ENCODE measurements around the gene TDRD12.

- no peak for TF ChIP-seq EZH2phosphoT487 (IDR thresholded peaks at IDR 0.05; ENCODE audit: unreplicated experiment)
- TF ChIP-seq, protein P1, sequence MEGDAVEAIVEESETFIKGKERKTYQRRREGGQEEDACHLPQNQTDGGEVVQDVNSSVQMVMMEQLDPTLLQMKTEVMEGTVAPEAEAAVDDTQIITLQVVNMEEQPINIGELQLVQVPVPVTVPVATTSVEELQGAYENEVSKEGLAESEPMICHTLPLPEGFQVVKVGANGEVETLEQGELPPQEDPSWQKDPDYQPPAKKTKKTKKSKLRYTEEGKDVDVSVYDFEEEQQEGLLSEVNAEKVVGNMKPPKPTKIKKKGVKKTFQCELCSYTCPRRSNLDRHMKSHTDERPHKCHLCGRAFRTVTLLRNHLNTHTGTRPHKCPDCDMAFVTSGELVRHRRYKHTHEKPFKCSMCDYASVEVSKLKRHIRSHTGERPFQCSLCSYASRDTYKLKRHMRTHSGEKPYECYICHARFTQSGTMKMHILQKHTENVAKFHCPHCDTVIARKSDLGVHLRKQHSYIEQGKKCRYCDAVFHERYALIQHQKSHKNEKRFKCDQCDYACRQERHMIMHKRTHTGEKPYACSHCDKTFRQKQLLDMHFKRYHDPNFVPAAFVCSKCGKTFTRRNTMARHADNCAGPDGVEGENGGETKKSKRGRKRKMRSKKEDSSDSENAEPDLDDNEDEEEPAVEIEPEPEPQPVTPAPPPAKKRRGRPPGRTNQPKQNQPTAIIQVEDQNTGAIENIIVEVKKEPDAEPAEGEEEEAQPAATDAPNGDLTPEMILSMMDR (conservative IDR thresholded peaks at IDR 0.05; ENCODE audit: low read depth in 2 of 2), result no peak
- TF ChIP-seq POLR2AphosphoS5 (IDR thresholded peaks at IDR 0.05; ENCODE audit: low read depth), result no peak
- no peak for TF ChIP-seq EZH2 (IDR thresholded peaks at IDR 0.05; ENCODE audit: low read depth, unreplicated experiment)
- TF ChIP-seq STAT1 (IDR thresholded peaks at IDR 0.05; ENCODE audit: unreplicated experiment), result no peak
- no peak for TF ChIP-seq CREB1 (CRISPR knock-in tag; IDR thresholded peaks at IDR 0.05; ENCODE audit: low read depth)
- TF ChIP-seq ZNF114 (CRISPR knock-in tag; IDR thresholded peaks at IDR 0.05), result no peak
- no peak for TF ChIP-seq REST (IDR thresholded peaks at IDR 0.05; ENCODE audit: unreplicated experiment)
- TF ChIP-seq JUNB (IDR thresholded peaks at IDR 0.05; ENCODE audit: unreplicated experiment), result no peak
- TF ChIP-seq ZNF462 (CRISPR knock-in tag; IDR thresholded peaks at IDR 0.05), result no peak
- TF ChIP-seq, protein P2, sequence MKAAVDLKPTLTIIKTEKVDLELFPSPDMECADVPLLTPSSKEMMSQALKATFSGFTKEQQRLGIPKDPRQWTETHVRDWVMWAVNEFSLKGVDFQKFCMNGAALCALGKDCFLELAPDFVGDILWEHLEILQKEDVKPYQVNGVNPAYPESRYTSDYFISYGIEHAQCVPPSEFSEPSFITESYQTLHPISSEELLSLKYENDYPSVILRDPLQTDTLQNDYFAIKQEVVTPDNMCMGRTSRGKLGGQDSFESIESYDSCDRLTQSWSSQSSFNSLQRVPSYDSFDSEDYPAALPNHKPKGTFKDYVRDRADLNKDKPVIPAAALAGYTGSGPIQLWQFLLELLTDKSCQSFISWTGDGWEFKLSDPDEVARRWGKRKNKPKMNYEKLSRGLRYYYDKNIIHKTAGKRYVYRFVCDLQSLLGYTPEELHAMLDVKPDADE (IDR thresholded peaks at IDR 0.05), result no peak
- TF ChIP-seq NANOG (IDR thresholded peaks at IDR 0.05; ENCODE audit: borderline replicate concordance), result no peak
- no peak for TF ChIP-seq ZNF331 (CRISPR knock-in tag; IDR thresholded peaks at IDR 0.05; ENCODE audit: low read depth)
Observed at GRCh38 chr19:32876236-32876918, 156.8 kb downstream of the TDRD12 start.
